Stimulated activated CD8-positive, alpha-beta memory T cell treated with anti-CD3 and anti-CD28 coated beads, Interleukin-15, amount 100 ng/mL, for 48 hours (primary cell): Measurements from ENCODE around the gene ERGIC3.
A peak's percentile ranks its signal among the peaks of the same experiment; 100 is the strongest.

Experiments
- DNase-seq, 2 donors: peaks; one replicate each; pipeline ENCODE4 v3.0.0-alpha.2; 2020; ENCODE audit warnings: low read depth in 2 of 2

ERGIC3 gene

DNA sequence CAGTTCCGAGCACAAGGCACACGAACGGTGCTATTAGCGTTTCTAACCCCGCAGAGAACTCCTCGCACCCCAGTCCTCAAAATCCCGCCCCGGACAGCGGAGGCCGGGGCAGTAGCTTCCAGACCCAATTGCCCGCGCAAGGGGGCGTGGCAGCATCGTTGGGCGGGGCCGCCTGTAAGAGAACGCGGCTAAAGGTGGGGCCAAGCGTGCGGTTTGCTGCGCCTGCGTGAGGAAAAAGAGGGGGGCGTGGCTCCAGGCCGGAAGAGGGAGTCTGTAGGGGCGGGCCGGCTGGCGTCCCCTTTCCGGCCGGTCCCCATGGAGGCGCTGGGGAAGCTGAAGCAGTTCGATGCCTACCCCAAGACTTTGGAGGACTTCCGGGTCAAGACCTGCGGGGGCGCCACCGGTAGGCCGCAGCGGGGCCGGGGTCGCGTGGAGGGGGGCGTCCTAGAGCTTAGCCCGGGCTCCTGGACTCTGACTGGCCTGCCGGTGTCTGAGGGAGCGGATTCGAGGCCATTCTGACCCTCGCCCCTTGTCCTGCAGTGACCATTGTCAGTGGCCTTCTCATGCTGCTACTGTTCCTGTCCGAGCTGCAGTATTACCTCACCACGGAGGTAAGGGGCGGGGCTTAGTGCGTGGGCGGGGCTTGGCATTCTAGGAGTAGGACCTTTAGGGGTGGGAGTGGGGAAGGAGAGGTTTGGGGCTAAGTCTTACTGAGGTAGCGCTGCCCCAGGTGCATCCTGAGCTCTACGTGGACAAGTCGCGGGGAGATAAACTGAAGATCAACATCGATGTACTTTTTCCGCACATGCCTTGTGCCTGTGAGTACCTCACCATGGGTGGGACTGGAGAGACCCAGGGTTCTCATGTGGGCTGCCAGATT is at the start of gene ERGIC3:
ERGIC3 (plus strand) TSS at position 296 of the 880 bp plus-strand sequence; CDS start at position 316, 20 bp downstream.
- peak; percentile 96 to 97 for DNase-seq

- no peak for DNase-seq
Observed at GRCh38 chr20:35492352-35492751, 49.5 kb upstream of the ERGIC3 start.

GRCh38 chr20:35496481-35496880 is 45.4 kb upstream of the ERGIC3 start:
- DNase-seq, result no peak

GRCh38 chr20:35497320-35497719 is 44.6 kb upstream of the ERGIC3 start:
- no peak for DNase-seq

DNA sequence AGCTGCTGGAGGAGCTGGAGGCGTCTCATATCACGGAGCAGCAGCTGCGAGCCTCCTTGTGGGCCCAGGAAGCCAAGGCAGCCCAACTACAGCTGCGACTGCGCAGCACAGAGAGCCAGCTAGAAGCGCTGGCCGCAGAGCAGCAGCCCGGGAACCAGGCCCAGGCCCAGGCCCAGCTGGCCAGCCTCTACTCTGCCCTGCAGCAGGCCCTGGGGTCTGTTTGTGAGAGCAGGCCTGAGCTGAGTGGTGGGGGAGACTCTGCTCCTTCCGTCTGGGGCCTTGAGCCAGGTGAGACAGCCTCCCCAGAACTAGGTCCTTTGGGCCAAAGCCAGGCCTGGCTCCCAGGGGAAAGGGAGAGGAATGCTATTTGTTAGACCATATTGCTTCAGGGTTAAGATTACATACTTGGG is 44.1 kb upstream of the ERGIC3 start:
- DNase-seq, result no peak

DNA sequence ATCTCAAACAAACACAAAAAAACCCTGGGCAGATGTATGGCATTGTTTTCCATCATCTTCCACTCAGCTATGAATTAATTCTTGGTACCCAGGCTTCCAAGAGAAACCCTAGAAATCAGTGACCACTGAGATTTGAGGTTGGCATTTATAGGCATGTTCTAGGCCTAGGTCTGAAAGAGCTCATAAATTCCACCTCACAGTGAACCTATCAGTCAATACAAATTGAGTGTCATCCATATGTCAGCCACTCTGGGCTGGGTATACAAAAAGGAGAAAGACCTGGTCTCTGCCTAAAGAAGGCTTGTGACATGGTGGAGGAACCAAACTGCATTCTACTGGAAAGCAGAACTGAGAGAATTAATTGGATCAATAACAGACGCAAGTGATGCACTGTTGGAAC is 42.6 kb upstream of the ERGIC3 start:
- DNase-seq, result no peak

GRCh38 chr20:35502352-35502751 is 39.5 kb upstream of the ERGIC3 start:
- no peak for DNase-seq

GRCh38 chr20:35503281-35503680 is 38.6 kb upstream of the ERGIC3 start:
- no peak for DNase-seq

- no peak for DNase-seq
Observed at GRCh38 chr20:35503841-35504561, 37.9 kb upstream of the ERGIC3 start.

GRCh38 chr20:35504751-35505150 is 37.1 kb upstream of the ERGIC3 start:
- no peak for DNase-seq

DNA sequence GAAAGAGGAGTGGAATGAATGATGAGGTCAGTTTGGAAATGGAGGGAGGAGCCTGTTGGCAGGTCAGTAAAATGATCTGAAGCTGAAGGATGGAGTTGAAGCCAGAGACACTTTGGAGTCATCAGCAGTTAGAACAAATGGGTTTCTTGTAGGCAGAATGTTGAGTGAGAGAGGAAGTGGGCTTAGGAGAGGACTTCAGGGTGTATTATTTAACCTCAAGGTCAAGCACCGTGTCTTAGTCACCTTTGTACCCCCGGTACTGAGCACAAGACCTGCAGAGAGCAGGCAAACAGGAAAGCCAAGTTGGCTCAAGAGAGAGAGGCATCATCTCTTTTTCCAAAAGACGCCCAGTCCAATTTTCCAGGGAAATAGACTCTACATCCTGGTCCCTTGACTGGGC is 35.7 kb upstream of the ERGIC3 start:
- DNase-seq, result no peak

- no peak for DNase-seq
Observed at GRCh38 chr20:35506872-35507638, 34.8 kb upstream of the ERGIC3 start.

GRCh38 chr20:35508493-35509218 is 33.2 kb upstream of the ERGIC3 start:
- no peak for DNase-seq

GRCh38 chr20:35510951-35511735 is 30.7 kb upstream of the ERGIC3 start:
- DNase-seq, result no peak

DNA sequence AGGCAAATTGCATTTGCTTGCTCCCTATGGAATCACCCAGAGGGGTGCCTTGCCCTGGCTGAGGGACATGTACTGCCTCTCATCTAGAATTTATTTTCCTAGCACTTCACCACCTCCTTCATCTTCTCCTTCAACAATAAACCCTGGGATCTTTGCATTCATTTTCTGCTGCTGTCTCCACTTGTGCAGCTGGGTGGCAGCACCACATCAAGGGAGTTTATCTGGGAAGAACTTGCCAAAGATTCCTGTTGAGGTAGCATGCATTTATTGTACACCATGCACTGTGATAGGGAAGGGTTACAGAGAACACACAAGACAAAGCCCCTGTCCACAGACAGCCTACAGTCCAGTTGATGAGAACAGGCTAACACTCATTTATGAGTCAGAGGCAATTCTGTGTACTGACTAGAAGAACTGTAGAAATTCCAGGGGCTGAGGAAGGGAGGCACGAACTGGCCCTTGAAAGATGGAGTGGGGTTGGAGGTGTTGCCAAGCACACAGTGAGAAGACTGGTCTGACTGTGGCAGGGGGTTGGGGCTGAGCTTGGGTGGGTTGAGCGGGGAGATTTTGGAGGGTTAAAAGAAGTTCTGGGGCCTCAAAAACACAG is 30.0 kb upstream of the ERGIC3 start:
- DNase-seq, result no peak

DNA sequence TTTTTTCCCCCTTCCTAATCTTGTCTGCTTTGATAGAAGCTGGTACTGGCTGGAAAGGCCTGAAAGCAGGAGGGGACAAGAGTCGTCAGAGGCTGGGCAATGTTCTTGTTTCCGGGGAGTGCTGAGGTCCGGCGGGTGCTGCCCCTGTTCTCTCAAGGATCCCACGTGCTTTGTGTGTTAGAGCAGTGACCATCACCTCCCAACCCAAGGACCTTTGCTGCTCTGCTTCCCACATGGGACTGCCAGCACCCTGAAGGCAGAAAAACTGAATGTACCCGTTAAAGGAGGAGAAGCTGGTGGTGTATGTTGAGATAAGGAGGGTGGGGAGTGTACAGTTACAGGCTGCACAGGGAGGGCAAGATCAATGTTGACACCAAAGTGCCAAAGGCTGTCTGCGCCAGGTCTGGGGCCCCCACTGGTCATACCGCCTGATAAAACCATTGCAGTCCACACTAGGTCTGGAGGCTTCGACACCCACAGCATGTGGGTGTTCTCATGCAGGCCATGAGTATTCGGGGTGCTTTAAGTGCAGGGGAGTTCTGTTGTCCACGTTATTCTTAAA is 27.4 kb upstream of the ERGIC3 start:
- DNase-seq, result no peak

- DNase-seq, result no peak
Observed at GRCh38 chr20:35515341-35515740, 26.5 kb upstream of the ERGIC3 start.

- no peak for DNase-seq
Observed at GRCh38 chr20:35515949-35516645, 25.8 kb upstream of the ERGIC3 start.

GRCh38 chr20:35517125-35517524 is 24.8 kb upstream of the ERGIC3 start:
- no peak for DNase-seq
